Lung (tissue), 12 donors: ENCODE results near the gene MAP3K20. TPM values are rescaled to one million over a fixed set of nuclear protein-coding genes. Genes with fewer than 3 reads are reported as not detected.
A peak's percentile ranks its signal among the peaks of the same experiment; 100 is the strongest.
"Not testable (repeated sequence)": the region's sequence is repeated elsewhere in the genome, so short reads cannot be mapped to it uniquely, and the experiment has no call there.

Source experiments
- ATAC-seq: fragments of 200-7000 bp; cut with Tn5 transposase; one replicate; pipeline ENCODE4 v1.9.1; 2020; ENCODE audit warnings: moderate number of reproducible peaks; ENCODE audit not compliant: insufficient read depth, low FRiP score
- DNase-seq, 3 donors: peaks; one replicate each; pipeline ENCODE4 v3.0.0-alpha.2; 2013 to 2017
- H3K27ac ChIP-seq, 2 donors: one replicate each; pipeline ENCODE4 v1.5.1; 2013; ENCODE audit warnings: mild to moderate bottlenecking in 2 of 2, moderate library complexity in 2 of 2, control low read depth in 1 of 2, inconsistent platforms in 1 of 2, low read depth in 1 of 2, low read length in 1 of 2
- H3K27me3 ChIP-seq, 3 donors: one replicate each; pipeline ENCODE4 v1.5.1; 2013; ENCODE audit warnings: low read length in 2 of 3; ENCODE audit not compliant: control insufficient read depth in 3 of 3, insufficient read depth in 3 of 3
- H3K36me3 ChIP-seq, 4 donors: one replicate each; pipeline ENCODE4 v1.5.1; 2013; ENCODE audit warnings: low read length in 4 of 4, mild to moderate bottlenecking in 1 of 4, moderate library complexity in 1 of 4; ENCODE audit not compliant: control insufficient read depth in 4 of 4, insufficient read depth in 4 of 4
- H3K4me1 ChIP-seq, 5 donors: one replicate each; pipeline ENCODE4 v1.5.1; 2013; ENCODE audit warnings: low read length in 5 of 5, mild to moderate bottlenecking in 2 of 5, moderate library complexity in 1 of 5; ENCODE audit not compliant: control insufficient read depth in 5 of 5, insufficient read depth in 5 of 5
- H3K4me3 ChIP-seq: one replicate; pipeline ENCODE4 v1.5.1; 2013; ENCODE audit warnings: mild to moderate bottlenecking, control low read depth, moderate library complexity
- H3K9ac ChIP-seq, 2 donors: one replicate each; pipeline ENCODE4 v1.5.1; 2013; ENCODE audit warnings: low read length in 2 of 2, control low read depth in 1 of 2; ENCODE audit not compliant: insufficient read depth in 1 of 2
- H3K9me3 ChIP-seq, 4 donors: one replicate each; pipeline ENCODE4 v1.5.1; 2013; ENCODE audit warnings: low read length in 3 of 4, mild to moderate bottlenecking in 1 of 4, moderate library complexity in 1 of 4; ENCODE audit not compliant: control insufficient read depth in 4 of 4, insufficient read depth in 3 of 4
- CTCF ChIP-seq: IDR thresholded peaks from 2 replicates; pipeline ENCODE4 v1.5.1; 2012; ENCODE audit warnings: mild to moderate bottlenecking; ENCODE audit errors: control extremely low read depth, extremely low read depth
- WGBS, 2 donors: extraction: QIAGEN DNeasy Blood & Tissue Kit; methylation state at CpG; one replicate each; pipeline ENCODE4 v1.1.7; 2013; 5-methylcytosine and 5-hydroxymethylcytosine counted together
- polyA plus RNA-seq, 2 donors: library from polyadenylated mRNA; stranded (reverse); fragments of 200-250 nt; gene quantifications; one replicate each; pipeline ENCODE4 v1.2.1, GENCODE V29; 2013
- total RNA-seq, 2 donors: library from RNA; depleted of rRNA in 1 of 2; stranded (reverse); fragments of >200 nt in 1 of 2; gene quantifications; one replicate each; pipeline ENCODE4 v1.2.1, GENCODE V29; 2014 to 2021
- donor health status: control.
- donor health status: control.
- donor health status: Bipolar disorder and iron deficiency.
- donor health status: healthy.
- donor health status: DM: yes; HTN: yes; CAD: no.

Gene MAP3K20
- total and polyA plus RNA-seq, 4 donors = 13.4 to 71.6 (median 31.6) TPM

DNA sequence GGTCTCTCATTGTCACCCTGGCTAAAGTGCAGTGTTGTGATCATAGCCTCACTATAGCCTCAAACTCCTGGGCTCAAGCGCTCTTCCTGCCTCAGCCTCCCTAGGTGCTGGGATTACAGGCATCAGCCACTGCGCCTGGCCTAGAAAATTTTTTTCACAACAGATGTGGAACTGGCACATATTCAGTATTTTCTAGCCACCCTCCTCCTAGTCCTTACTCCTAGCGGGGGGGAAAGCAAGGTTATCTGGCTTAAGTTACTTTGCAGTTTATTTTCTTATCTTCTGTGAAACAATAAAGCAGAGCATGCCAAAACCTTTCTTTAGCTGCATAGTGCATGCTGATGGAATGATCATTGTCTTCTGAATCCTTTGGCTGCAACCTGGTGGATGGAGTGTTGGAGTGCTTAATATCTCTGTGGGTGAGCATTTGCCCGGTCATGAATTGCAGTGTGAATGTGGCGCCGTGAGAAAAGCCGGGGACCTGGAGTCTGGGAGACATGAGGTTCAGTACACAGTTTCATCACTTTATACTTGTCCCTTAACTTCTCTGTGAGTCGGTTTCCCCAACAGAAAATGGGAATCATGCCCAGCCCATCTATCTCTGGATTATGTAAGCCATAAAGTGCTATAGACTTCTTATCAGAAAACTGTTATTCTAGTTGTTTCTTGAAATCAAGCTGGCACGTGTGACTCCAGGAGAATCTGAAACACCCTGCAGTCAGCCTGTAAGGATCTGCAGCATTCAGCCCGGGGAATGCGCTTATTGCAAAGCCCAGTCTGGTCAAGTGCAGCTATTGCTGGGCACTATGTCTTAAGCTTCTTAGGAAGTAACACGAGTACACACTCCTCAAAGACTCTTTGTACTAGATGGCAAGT is 38.2 kb upstream of the MAP3K20 start:
- DNase-seq = peak; percentile 29 to 62 (median 61)
- no peak overlapping the region for H3K4me3 ChIP-seq
- no peak for TF ChIP-seq CTCF
- WGBS, 2 donors = 62 to 79% methylated on average over 12 of the region's 12 CpGs
- no peaks in the 10 kb centered on the region for H3K27me3 ChIP-seq
- H3K9me3 ChIP-seq = no peaks in the 10 kb centered on the region
- no peaks in the 10 kb centered on the region for H3K36me3 ChIP-seq
- H3K27ac ChIP-seq = peak overlapping the region in 1 of 2 donors; percentile 84
- ATAC-seq = no peak
- H3K9ac ChIP-seq = no peak overlapping the region
- peaks cover 0 to 16% (median 9%) of the 10 kb centered on the region in 5 donors for H3K4me1 ChIP-seq

DNA sequence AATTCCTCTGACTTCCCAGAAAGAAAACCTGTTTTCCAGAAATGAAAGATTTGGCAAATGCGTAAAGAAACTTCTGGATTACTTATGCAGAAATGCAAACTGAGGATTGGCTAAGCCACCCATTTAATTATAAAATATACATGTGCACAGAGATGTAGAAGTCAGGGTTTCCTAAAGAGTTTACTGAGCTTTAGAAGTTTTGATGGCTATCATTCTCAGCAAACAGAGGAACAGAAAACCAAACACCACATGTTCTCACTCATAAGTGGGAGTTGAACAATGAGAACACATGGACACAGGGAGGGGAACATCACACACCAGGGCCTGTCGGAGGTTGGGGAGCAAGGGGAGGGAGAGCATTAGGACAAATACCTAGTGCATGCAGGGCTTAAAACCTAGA is 37.4 kb upstream of the MAP3K20 start:
- H3K4me1 ChIP-seq = peaks cover 0 to 16% (median 9%) of the 10 kb centered on the region in 5 donors
- H3K9me3 ChIP-seq, H3K27me3 ChIP-seq, H3K9ac ChIP-seq, H3K36me3 ChIP-seq, ATAC-seq, H3K4me3 ChIP-seq, DNase-seq: not testable (repeated sequence)
- peak overlapping the region in 1 of 2 donors; percentile 4 for H3K27ac ChIP-seq
- WGBS, 2 donors = 66 to 82% methylated on average over 2 of the region's 2 CpGs

- H3K27me3 ChIP-seq = no peaks in the 10 kb centered on the region
- no peak overlapping the region for H3K4me3 ChIP-seq
- no peak for DNase-seq
- H3K4me1 ChIP-seq = peaks cover 0 to 34% (median 9%) of the 10 kb centered on the region in 5 donors
- H3K9me3 ChIP-seq = no peaks in the 10 kb centered on the region
- no peak overlapping the region for H3K9ac ChIP-seq
- no peak for ATAC-seq
- H3K36me3 ChIP-seq = no peaks in the 10 kb centered on the region
- H3K27ac ChIP-seq = no peak overlapping the region
- TF ChIP-seq CTCF = no peak
Observed at GRCh38 chr2:173040729-173041128, 34.9 kb upstream of the MAP3K20 start.

GRCh38 chr2:173043476-173043875 is 32.2 kb upstream of the MAP3K20 start:
- WGBS, 2 donors = 81 to 83% methylated on average over 8 of the region's 8 CpGs
- TF ChIP-seq CTCF = no peak
- Histone ChIP-seq H3K9ac (no peak overlapping the region), H3K36me3 (no peaks in the 10 kb centered on the region), H3K9me3 (no peaks in the 10 kb centered on the region), H3K27me3 (no peaks in the 10 kb centered on the region), H3K4me3 (no peak overlapping the region), H3K4me1 (peaks cover 0 to 18% (median 5%) of the 10 kb centered on the region in 5 donors), H3K27ac (peak overlapping the region in 1 of 2 donors; percentile 32)
- no peak for DNase-seq
- peak; percentile 69 for ATAC-seq
